Head of caudate nucleus (tissue), 42 donors: ENCODE results near the gene MUTYH.
"Not testable (repeated sequence)": the region's sequence is repeated elsewhere in the genome, so short reads cannot be mapped to it uniquely, and the experiment has no call there.

Source experiments
- DNase-seq, 42 donors: peaks; one replicate each; pipeline versions ENCODE4 v3.0.0 to v3.0.0-alpha.2; 2020 to 2021; ENCODE audit warnings: mixed read lengths in 7 of 42
- intact Hi-C: fragments of 100-400 bp; cut with DNase I; formaldehyde crosslinking; loops from one replicate; pipeline ENCODE4 v1.15.0; 2022

MUTYH gene

DNA sequence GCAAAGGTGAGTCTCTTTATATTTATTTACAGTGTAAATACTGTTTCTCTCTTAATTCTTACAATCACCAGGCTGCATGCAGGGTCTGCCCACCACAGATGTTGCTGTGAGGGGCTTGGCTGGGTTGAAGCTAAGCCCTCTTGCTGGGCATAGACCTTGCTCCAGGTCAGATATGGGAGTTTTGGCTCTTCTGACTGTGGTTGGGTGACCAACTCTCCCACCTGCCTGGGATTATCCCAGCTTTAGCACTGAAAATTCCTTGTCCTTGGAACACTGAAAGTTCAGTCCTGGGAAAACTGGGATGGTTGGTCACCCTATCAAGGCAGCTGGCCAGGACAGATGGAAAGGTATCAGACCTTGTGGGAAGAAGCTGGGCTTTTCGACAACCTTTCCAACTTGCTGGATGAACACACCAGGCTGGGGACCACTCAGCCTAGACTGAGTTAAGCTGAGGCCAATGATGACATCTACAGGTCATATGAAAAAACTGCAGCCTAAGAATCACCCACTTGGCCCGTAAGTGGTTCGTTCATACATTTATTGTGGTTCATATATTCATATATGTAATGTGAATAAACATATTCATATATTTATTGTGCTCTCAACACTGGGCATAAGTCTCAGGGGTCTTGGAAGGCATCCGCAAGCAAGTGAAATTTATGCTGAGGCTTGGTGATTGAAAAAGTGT is 40.1 kb downstream of the MUTYH start:
- DNase-seq, result peak in 36 of 42 donors; percentile 15 to 81 (median 52)
- intact Hi-C loops, result loop anchor here (10.0 kb wide), 2 partner anchors 465 to 565 kb away; partner anchors contain the start of genes KIF2C and RNU5D-1

GRCh38 chr1:45299296-45299695 is 40.9 kb downstream of the MUTYH start:
- intact Hi-C loops, result no loop called here
- DNase-seq, result no peak

- intact Hi-C loops, result no loop called here
Observed at GRCh38 chr1:45297666-45298356, 42.4 kb downstream of the MUTYH start.

GRCh38 chr1:45291716-45292115 is 48.5 kb downstream of the MUTYH start:
- intact Hi-C loops, result no loop called here

More at GRCh38 chr1:45297666-45298356, 42.4 kb downstream of the MUTYH start:
- DNase-seq, result peak in 19 of 42 donors; percentile 11 to 59 (median 24)

DNA sequence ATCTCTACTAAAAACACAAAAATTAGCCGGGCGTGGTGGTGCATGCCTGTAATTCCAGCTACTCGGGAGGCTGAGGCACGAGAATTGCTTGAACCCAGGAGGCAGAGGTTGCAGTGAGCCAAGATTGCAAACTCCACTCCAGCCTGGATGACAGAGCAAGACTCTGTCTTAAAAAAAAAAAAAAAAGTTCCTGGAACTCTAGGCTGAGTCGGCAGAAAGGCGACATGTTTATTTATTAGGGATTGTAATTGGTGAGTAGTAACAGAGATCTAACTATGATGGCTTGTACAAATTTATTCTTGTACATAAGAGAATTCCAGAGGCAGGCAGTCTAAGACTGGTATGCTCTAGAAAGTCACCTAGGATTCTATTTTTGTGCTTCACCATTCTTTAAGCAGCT is 49.2 kb downstream of the MUTYH start:
- intact Hi-C loops, DNase-seq: not testable (repeated sequence)

More at GRCh38 chr1:45291716-45292115, 48.5 kb downstream of the MUTYH start:
- no peak for DNase-seq

DNA sequence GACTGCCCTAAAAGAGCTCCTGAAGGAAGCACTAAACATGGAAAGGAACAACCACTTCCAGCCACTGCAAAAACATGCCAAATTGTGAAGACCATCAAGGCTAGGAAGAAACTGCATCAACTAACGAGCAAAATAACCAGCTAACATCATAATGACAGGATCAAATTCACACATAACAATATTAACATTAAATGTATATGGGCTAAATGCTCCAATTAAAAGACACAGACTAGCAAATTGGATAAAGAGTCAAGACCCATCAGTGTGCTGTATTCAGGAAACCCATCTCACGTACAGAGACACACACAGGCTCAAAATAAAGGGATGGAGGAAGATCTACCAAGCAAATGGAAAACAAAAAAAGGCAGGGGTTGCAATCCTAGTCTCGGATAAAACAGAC is 53.7 kb downstream of the MUTYH start:
- intact Hi-C loops, DNase-seq: not testable (repeated sequence)

DNA sequence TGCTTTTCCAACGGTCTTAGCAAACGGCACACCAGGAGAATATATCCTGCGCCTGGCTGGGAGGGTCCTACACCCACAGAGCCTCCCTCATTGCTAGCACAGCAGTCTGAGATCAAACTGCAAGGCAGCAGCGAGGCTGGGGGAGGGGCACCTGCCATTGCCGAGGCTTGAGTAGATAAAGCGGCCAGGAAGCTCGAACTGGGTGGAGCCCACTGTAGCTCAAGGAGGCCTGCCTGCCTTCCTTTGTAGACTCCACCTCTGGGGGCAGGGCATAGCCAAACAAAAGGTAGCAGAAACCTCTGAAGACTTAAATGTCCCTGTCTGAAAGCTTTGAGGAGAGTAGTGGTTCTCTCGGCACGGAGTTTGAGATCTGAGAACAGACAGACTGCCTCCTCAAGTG is 55.4 kb downstream of the MUTYH start:
- DNase-seq, intact Hi-C loops: not testable (repeated sequence)

- no peak for DNase-seq
- intact Hi-C loops, result no loop called here
Observed at GRCh38 chr1:45282351-45282750, 57.9 kb downstream of the MUTYH start.
